ENCODE results near the gene TMEM190.

DNA sequence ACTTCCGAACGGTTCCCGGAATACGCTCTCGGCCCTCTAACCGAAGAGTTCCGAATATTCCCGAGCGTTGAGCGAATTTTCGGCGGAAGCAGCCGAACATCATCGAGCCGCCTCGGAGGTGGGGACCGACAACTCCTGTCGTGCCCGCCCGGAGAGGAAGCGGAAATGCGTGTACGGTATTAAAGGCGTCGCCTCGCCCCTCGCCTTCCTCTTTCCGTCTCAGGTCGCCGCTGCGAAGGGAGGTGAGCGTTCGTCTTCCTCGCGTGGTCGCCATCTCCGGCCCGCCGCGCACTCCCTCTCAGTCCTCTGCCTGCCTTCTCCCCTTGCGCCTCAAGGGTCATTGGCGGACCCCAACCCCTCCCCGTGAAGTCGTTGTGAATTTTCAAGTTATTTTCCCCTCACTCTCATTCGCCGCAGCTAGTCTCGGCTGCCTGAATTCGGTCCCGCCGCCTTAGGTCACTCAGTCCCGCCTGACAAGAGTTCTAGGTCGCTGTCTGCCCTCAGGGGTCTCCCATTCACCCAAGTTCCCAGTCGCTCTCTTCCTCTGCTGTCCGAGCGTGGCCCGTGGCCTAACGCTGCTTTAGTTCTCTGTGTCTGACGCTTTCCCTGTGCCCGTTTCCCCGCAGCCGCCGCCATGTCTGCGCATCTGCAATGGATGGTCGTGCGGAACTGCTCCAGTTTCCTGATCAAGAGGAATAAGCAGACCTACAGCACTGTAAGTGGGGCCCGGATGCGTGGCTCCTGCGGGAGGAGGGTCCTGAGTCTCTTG lies 9.3 kb downstream of the TMEM190 start, which contains the start of gene RPL28:
- TF ChIP-seq, protein P1, sequence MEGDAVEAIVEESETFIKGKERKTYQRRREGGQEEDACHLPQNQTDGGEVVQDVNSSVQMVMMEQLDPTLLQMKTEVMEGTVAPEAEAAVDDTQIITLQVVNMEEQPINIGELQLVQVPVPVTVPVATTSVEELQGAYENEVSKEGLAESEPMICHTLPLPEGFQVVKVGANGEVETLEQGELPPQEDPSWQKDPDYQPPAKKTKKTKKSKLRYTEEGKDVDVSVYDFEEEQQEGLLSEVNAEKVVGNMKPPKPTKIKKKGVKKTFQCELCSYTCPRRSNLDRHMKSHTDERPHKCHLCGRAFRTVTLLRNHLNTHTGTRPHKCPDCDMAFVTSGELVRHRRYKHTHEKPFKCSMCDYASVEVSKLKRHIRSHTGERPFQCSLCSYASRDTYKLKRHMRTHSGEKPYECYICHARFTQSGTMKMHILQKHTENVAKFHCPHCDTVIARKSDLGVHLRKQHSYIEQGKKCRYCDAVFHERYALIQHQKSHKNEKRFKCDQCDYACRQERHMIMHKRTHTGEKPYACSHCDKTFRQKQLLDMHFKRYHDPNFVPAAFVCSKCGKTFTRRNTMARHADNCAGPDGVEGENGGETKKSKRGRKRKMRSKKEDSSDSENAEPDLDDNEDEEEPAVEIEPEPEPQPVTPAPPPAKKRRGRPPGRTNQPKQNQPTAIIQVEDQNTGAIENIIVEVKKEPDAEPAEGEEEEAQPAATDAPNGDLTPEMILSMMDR (IDR thresholded peaks at IDR 0.05) = no peak
- peak; percentile 95 to 99 for TF ChIP-seq POLR2A (IDR thresholded peaks at IDR 0.05)
- TF ChIP-seq POLR2AphosphoS5 (IDR thresholded peaks at IDR 0.05) = peak; percentile 92 to 99 (median 99)

All from suprapubic skin (tissue), 4 donors.